HEK293 (cell line): Measurements from ENCODE around the gene RASA4B.

ENCODE experiments used
- IKZF3 ChIP-seq: fragments of 450-650 bp; IDR thresholded peaks from 2 replicates; pipeline ENCODE4 v1.5.0; 2018; ENCODE audit warnings: missing biosample characterization, mild to moderate bottlenecking, missing genetic modification characterization, moderate library complexity
- KLF9 ChIP-seq: fragments of 450-650 bp; formaldehyde crosslinking; IDR thresholded peaks from 2 replicates; pipeline ENCODE4 v1.5.1; 2016; ENCODE audit warnings: missing biosample characterization, missing genetic modification characterization, low read depth
- ZBTB1 ChIP-seq: fragments of 450-650 bp; formaldehyde crosslinking; IDR thresholded peaks from 2 replicates; pipeline ENCODE4 v1.5.1; 2016; ENCODE audit warnings: missing biosample characterization, missing genetic modification characterization
- ZFP69B ChIP-seq: fragments of 450-650 bp; formaldehyde crosslinking; IDR thresholded peaks from 2 replicates; pipeline ENCODE4 v1.5.1; 2016; ENCODE audit warnings: missing biosample characterization, missing genetic modification characterization
- ZNF184 ChIP-seq: fragments of 450-650 bp; IDR thresholded peaks from 2 replicates; pipeline ENCODE4 v1.5.1; 2018; ENCODE audit warnings: missing biosample characterization, mild to moderate bottlenecking, missing genetic modification characterization
- ZNF19 ChIP-seq: fragments of 450-650 bp; formaldehyde crosslinking; IDR thresholded peaks from 2 replicates; pipeline ENCODE4; 2016; ENCODE audit warnings: missing biosample characterization, missing genetic modification characterization, low read depth
- ZNF221 ChIP-seq: fragments of 450-650 bp; formaldehyde crosslinking; IDR thresholded peaks from 2 replicates; pipeline ENCODE4 v1.5.1; 2017; ENCODE audit warnings: missing biosample characterization, missing genetic modification characterization, borderline replicate concordance
- ZNF274 ChIP-seq, 2 experiments: fragments of 200-500 bp in 1 of 2; fragments of 450-650 bp in 1 of 2; sonication (Bioruptor generic) in 1 of 2; formaldehyde crosslinking in 1 of 2; IDR thresholded peaks; 2 replicates each; pipeline versions ENCODE4 v1.5.1 to v1.6.1; 2014 to 2016; ENCODE audit warnings: borderline replicate concordance in 1 of 2, inconsistent platforms in 1 of 2, low read length in 1 of 2, missing biosample characterization in 1 of 2, missing genetic modification characterization in 1 of 2
- ZNF350 ChIP-seq: fragments of 450-650 bp; formaldehyde crosslinking; IDR thresholded peaks from 2 replicates; pipeline ENCODE4 v1.5.0; 2017; ENCODE audit warnings: missing biosample characterization, mild to moderate bottlenecking, missing genetic modification characterization
- ZNF354C ChIP-seq: fragments of 450-650 bp; formaldehyde crosslinking; IDR thresholded peaks from 2 replicates; pipeline ENCODE4 v1.5.1; 2016; ENCODE audit warnings: missing biosample characterization, missing genetic modification characterization, low read depth, borderline replicate concordance
- ZNF48 ChIP-seq: fragments of 450-650 bp; formaldehyde crosslinking; IDR thresholded peaks from 2 replicates; pipeline ENCODE4 v1.5.1; 2016; ENCODE audit warnings: missing biosample characterization, missing genetic modification characterization
- ZNF510 ChIP-seq: fragments of 450-650 bp; formaldehyde crosslinking; IDR thresholded peaks from 2 replicates; pipeline ENCODE4 v1.5.1; 2018; ENCODE audit warnings: mild to moderate bottlenecking, missing genetic modification characterization, missing biosample characterization; ENCODE audit not compliant: insufficient replicate concordance
- ZNF560 ChIP-seq: fragments of 450-650 bp; formaldehyde crosslinking; IDR thresholded peaks from 2 replicates; pipeline ENCODE4 v1.5.1; 2017; ENCODE audit warnings: missing biosample characterization, missing genetic modification characterization, borderline replicate concordance
- ZNF596 ChIP-seq: fragments of 450-650 bp; IDR thresholded peaks from 2 replicates; pipeline ENCODE4 v1.5.0; 2018; ENCODE audit warnings: missing biosample characterization, mild to moderate bottlenecking, missing genetic modification characterization, moderate library complexity
- ZNF610 ChIP-seq: fragments of 450-650 bp; formaldehyde crosslinking; IDR thresholded peaks from 2 replicates; pipeline ENCODE4 v1.5.1; 2016; ENCODE audit warnings: missing biosample characterization, missing genetic modification characterization, borderline replicate concordance
- ZNF624 ChIP-seq: fragments of 450-650 bp; formaldehyde crosslinking; IDR thresholded peaks from 2 replicates; pipeline ENCODE4 v1.5.1; 2017; ENCODE audit warnings: missing biosample characterization, missing genetic modification characterization
- ZNF768 ChIP-seq: fragments of 450-650 bp; formaldehyde crosslinking; IDR thresholded peaks from 2 replicates; pipeline ENCODE4 v1.5.1; 2018; ENCODE audit warnings: missing biosample characterization, mild to moderate bottlenecking, missing genetic modification characterization
- ZNF792 ChIP-seq: fragments of 450-650 bp; formaldehyde crosslinking; IDR thresholded peaks from 2 replicates; pipeline ENCODE4 v1.5.1; 2016; ENCODE audit warnings: missing biosample characterization, missing genetic modification characterization
- TF ChIP-seq, protein P1 (sequence below): fragments of 450-650 bp; formaldehyde crosslinking; IDR thresholded peaks from 2 replicates; pipeline ENCODE4 v1.5.1; 2017; ENCODE audit warnings: missing biosample characterization, missing genetic modification characterization
- TF ChIP-seq, protein P2 (sequence below): fragments of 450-650 bp; formaldehyde crosslinking; IDR thresholded peaks from 2 replicates; pipeline ENCODE4 v1.5.1; 2016; ENCODE audit warnings: missing biosample characterization, missing genetic modification characterization
- TF ChIP-seq, protein P3 (sequence below): fragments of 450-650 bp; IDR thresholded peaks from 2 replicates; pipeline ENCODE4 v1.5.1; 2018; ENCODE audit warnings: missing biosample characterization, mild to moderate bottlenecking, missing genetic modification characterization
- TF ChIP-seq, protein P4 (sequence below): fragments of 450-650 bp; formaldehyde crosslinking; IDR thresholded peaks from 2 replicates; pipeline ENCODE4 v1.5.1; 2016; ENCODE audit warnings: missing biosample characterization, missing genetic modification characterization, borderline replicate concordance
- TF ChIP-seq, protein P5 (sequence below): fragments of 450-650 bp; formaldehyde crosslinking; IDR thresholded peaks from 2 replicates; pipeline ENCODE4 v1.5.0; 2017; ENCODE audit warnings: missing biosample characterization, missing genetic modification characterization, borderline replicate concordance
- TF ChIP-seq, protein P6 (sequence below): fragments of 450-650 bp; formaldehyde crosslinking; IDR thresholded peaks from 2 replicates; pipeline ENCODE4 v1.5.1; 2016; ENCODE audit warnings: missing biosample characterization, missing genetic modification characterization

The RASA4B gene

DNA sequence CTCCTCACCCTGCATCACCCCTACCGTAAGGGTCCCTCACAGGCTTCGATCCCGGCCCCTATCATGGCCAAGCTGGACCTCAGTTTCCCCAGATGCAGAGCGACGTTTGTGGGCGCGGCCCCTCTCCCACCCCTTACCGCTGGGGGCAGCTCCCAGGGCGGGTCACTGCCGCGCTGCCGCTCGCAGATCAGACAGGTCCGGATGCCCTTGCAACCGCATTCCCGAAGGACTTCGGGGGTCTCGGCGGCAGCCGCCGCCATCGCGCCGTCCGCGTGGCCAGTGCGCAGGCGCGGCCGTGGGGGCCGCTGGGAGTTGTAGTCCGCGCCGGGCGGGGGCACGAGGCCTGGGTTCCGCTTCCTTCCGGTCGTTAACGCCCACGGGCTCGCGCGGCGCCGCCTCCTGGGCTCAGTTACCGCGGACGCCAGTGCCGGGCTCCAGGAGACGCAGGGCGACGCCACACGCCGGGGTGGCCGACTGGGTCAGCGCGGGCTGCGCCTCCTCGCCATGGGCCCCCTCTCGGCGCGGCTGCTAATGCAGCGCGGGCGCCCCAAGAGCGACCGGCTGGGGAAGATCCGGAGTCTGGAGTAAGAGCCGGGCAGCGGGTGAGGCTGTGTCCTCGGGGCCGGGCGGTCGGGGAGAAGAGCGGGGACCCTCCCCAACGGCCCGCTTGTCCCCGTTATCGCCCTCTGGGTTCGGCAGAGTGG lies 52.8 kb downstream of the RASA4B start, which contains the start of the genes ALKBH4 and LRWD1 (continued):
- TF ChIP-seq ZNF610 (tag by site-specific recombination) (0 out of 2 replicates have a peak, but pooled peaks have one; percentile 38), ZNF792 (tag by site-specific recombination) (no peak), ZNF48 (no peak), IKZF3 (0 out of 2 replicates have a peak, but pooled peaks have one; percentile 8), ZNF221 (tag by site-specific recombination) (no peak), ZNF274 (IDR thresholded peaks at IDR 0.05; ENCODE audit: low read length) (no peak), ZNF274 (tag by site-specific recombination; IDR thresholded peaks at IDR 0.05; ENCODE audit: borderline replicate concordance) (no peak), ZNF184 (no peak), ZNF768 (tag by site-specific recombination) (no peak), ZNF596 (tag by site-specific recombination) (no peak), ZNF510 (tag by site-specific recombination) (no peak), ZNF19 (tag by site-specific recombination) (no peak), KLF9 (tag by site-specific recombination) (peak; percentile 61; the same call in 1 of the 2 replicates), ZNF350 (no peak), ZNF624 (tag by site-specific recombination) (no peak), ZBTB1 (tag by site-specific recombination) (no peak), ZNF354C (no peak), ZFP69B (peak; percentile 52), ZNF560 (tag by site-specific recombination) (no peak)
- TF ChIP-seq, protein P1, sequence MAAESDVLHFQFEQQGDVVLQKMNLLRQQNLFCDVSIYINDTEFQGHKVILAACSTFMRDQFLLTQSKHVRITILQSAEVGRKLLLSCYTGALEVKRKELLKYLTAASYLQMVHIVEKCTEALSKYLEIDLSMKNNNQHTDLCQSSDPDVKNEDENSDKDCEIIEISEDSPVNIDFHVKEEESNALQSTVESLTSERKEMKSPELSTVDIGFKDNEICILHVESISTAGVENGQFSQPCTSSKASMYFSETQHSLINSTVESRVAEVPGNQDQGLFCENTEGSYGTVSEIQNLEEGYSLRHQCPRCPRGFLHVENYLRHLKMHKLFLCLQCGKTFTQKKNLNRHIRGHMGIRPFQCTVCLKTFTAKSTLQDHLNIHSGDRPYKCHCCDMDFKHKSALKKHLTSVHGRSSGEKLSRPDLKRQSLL, result peak; percentile 87
- TF ChIP-seq, protein P2, sequence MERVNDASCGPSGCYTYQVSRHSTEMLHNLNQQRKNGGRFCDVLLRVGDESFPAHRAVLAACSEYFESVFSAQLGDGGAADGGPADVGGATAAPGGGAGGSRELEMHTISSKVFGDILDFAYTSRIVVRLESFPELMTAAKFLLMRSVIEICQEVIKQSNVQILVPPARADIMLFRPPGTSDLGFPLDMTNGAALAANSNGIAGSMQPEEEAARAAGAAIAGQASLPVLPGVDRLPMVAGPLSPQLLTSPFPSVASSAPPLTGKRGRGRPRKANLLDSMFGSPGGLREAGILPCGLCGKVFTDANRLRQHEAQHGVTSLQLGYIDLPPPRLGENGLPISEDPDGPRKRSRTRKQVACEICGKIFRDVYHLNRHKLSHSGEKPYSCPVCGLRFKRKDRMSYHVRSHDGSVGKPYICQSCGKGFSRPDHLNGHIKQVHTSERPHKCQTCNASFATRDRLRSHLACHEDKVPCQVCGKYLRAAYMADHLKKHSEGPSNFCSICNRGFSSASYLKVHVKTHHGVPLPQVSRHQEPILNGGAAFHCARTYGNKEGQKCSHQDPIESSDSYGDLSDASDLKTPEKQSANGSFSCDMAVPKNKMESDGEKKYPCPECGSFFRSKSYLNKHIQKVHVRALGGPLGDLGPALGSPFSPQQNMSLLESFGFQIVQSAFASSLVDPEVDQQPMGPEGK (tag by site-specific recombination), result peak; percentile 71; the same call in 1 of the 2 replicates
- TF ChIP-seq, protein P3, sequence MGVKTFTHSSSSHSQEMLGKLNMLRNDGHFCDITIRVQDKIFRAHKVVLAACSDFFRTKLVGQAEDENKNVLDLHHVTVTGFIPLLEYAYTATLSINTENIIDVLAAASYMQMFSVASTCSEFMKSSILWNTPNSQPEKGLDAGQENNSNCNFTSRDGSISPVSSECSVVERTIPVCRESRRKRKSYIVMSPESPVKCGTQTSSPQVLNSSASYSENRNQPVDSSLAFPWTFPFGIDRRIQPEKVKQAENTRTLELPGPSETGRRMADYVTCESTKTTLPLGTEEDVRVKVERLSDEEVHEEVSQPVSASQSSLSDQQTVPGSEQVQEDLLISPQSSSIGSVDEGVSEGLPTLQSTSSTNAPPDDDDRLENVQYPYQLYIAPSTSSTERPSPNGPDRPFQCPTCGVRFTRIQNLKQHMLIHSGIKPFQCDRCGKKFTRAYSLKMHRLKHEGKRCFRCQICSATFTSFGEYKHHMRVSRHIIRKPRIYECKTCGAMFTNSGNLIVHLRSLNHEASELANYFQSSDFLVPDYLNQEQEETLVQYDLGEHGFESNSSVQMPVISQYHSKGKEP (tag by site-specific recombination), result peak; percentile 60
- TF ChIP-seq, protein P4, sequence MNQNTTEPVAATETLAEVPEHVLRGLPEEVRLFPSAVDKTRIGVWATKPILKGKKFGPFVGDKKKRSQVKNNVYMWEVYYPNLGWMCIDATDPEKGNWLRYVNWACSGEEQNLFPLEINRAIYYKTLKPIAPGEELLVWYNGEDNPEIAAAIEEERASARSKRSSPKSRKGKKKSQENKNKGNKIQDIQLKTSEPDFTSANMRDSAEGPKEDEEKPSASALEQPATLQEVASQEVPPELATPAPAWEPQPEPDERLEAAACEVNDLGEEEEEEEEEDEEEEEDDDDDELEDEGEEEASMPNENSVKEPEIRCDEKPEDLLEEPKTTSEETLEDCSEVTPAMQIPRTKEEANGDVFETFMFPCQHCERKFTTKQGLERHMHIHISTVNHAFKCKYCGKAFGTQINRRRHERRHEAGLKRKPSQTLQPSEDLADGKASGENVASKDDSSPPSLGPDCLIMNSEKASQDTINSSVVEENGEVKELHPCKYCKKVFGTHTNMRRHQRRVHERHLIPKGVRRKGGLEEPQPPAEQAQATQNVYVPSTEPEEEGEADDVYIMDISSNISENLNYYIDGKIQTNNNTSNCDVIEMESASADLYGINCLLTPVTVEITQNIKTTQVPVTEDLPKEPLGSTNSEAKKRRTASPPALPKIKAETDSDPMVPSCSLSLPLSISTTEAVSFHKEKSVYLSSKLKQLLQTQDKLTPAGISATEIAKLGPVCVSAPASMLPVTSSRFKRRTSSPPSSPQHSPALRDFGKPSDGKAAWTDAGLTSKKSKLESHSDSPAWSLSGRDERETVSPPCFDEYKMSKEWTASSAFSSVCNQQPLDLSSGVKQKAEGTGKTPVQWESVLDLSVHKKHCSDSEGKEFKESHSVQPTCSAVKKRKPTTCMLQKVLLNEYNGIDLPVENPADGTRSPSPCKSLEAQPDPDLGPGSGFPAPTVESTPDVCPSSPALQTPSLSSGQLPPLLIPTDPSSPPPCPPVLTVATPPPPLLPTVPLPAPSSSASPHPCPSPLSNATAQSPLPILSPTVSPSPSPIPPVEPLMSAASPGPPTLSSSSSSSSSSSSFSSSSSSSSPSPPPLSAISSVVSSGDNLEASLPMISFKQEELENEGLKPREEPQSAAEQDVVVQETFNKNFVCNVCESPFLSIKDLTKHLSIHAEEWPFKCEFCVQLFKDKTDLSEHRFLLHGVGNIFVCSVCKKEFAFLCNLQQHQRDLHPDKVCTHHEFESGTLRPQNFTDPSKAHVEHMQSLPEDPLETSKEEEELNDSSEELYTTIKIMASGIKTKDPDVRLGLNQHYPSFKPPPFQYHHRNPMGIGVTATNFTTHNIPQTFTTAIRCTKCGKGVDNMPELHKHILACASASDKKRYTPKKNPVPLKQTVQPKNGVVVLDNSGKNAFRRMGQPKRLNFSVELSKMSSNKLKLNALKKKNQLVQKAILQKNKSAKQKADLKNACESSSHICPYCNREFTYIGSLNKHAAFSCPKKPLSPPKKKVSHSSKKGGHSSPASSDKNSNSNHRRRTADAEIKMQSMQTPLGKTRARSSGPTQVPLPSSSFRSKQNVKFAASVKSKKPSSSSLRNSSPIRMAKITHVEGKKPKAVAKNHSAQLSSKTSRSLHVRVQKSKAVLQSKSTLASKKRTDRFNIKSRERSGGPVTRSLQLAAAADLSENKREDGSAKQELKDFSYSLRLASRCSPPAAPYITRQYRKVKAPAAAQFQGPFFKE, result peak; percentile 80; the same call in 1 of the 2 replicates
- TF ChIP-seq, protein P5, sequence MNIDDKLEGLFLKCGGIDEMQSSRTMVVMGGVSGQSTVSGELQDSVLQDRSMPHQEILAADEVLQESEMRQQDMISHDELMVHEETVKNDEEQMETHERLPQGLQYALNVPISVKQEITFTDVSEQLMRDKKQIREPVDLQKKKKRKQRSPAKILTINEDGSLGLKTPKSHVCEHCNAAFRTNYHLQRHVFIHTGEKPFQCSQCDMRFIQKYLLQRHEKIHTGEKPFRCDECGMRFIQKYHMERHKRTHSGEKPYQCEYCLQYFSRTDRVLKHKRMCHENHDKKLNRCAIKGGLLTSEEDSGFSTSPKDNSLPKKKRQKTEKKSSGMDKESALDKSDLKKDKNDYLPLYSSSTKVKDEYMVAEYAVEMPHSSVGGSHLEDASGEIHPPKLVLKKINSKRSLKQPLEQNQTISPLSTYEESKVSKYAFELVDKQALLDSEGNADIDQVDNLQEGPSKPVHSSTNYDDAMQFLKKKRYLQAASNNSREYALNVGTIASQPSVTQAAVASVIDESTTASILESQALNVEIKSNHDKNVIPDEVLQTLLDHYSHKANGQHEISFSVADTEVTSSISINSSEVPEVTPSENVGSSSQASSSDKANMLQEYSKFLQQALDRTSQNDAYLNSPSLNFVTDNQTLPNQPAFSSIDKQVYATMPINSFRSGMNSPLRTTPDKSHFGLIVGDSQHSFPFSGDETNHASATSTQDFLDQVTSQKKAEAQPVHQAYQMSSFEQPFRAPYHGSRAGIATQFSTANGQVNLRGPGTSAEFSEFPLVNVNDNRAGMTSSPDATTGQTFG (tag by site-specific recombination), result no peak
- TF ChIP-seq, protein P6, sequence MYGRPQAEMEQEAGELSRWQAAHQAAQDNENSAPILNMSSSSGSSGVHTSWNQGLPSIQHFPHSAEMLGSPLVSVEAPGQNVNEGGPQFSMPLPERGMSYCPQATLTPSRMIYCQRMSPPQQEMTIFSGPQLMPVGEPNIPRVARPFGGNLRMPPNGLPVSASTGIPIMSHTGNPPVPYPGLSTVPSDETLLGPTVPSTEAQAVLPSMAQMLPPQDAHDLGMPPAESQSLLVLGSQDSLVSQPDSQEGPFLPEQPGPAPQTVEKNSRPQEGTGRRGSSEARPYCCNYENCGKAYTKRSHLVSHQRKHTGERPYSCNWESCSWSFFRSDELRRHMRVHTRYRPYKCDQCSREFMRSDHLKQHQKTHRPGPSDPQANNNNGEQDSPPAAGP (tag by site-specific recombination), result no peak
